LNCAP (cell line): ENCODE data around the gene KIF1A.

Source experiments
- CTCF ChIP-seq: fragments of 450-650 bp; IDR thresholded peaks from 2 replicates; pipeline ENCODE4 v1.5.1; 2017; ENCODE audit warnings: mild to moderate bottlenecking

The KIF1A gene

GRCh38 chr2:240749516-240749915 lies 70.5 kb downstream of the KIF1A start:
- no peak for TF ChIP-seq CTCF

- TF ChIP-seq CTCF, result no peak
Observed at GRCh38 chr2:240747256-240747655, 72.8 kb downstream of the KIF1A start.

GRCh38 chr2:240746671-240747070 lies 73.3 kb downstream of the KIF1A start:
- TF ChIP-seq CTCF, result no peak

GRCh38 chr2:240745962-240746361 lies 74.1 kb downstream of the KIF1A start:
- TF ChIP-seq CTCF, result no peak

- no peak for TF ChIP-seq CTCF
Observed at GRCh38 chr2:240745456-240745855, 74.6 kb downstream of the KIF1A start.

- no peak for TF ChIP-seq CTCF
Observed at GRCh38 chr2:240742602-240743095, 77.4 kb downstream of the KIF1A start.

- no peak for TF ChIP-seq CTCF
Observed at GRCh38 chr2:240741091-240741490, 78.9 kb downstream of the KIF1A start.

- TF ChIP-seq CTCF, result no peak
Observed at GRCh38 chr2:240739797-240740196, 80.2 kb downstream of the KIF1A start.
